NCI-H2107 treated with DMSO at 0.1 percent for 48 hours (cell line): Measurements from ENCODE around the gene GTF2A1L.
A peak's percentile ranks its signal among the peaks of the same experiment; 100 is the strongest.
"Not testable (repeated sequence)": the region's sequence is repeated elsewhere in the genome, so short reads cannot be mapped to it uniquely, and the experiment has no call there.

ENCODE experiments used
- DNase-seq: peaks from one replicate; lab custom pipeline; 2025; ENCODE audit not compliant: unreplicated experiment; lab: John Stamatoyannopoulos, UW

Gene GTF2A1L, protein sequence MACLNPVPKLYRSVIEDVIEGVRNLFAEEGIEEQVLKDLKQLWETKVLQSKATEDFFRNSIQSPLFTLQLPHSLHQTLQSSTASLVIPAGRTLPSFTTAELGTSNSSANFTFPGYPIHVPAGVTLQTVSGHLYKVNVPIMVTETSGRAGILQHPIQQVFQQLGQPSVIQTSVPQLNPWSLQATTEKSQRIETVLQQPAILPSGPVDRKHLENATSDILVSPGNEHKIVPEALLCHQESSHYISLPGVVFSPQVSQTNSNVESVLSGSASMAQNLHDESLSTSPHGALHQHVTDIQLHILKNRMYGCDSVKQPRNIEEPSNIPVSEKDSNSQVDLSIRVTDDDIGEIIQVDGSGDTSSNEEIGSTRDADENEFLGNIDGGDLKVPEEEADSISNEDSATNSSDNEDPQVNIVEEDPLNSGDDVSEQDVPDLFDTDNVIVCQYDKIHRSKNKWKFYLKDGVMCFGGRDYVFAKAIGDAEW

DNA sequence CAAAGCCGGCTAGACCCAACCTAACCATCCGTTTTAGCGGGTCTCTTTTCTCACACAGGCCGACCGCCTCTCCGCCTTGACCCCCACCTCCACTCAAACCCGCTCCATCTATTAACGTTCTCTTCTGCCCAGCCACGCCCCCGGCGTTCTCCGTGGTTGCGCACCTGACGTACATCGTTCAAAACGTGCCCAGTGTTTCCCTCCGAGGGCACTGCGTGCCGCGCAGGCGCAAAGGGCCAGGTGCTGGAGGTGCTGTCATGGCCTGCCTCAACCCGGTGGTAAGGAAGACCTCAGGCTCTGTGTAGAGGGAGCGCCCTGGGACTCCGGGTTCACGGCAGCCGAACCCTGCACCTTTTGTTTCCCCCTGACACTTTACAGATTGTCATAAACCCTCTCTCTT is at the start of gene GTF2A1L:
Gene GTF2A1L, plus strand, starts transcription at position 239 of the 400 bp plus-strand sequence. Its CDS starts 19 bp downstream, at position 258.
- DNase-seq: no peak

DNA sequence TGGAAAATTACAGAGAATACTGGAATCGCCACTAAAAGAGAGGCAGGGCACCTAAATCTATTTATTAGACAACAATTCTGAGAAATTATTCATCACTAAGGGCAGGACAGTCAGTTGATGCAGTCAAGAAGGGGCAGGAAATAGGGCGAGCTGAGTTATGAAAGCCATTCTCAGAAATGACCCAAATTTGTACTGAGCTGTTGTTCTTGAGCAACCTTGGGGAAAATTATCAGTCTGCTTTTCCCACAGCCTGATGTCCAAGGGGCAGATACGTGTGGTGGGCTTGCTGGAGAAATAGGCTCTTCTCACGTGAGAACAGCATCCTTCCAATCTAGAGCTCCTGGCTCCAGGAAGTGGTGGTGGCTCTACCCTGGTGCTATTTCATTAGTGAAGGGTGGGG is 49.1 kb upstream of the GTF2A1L start:
- DNase-seq: no peak

DNA sequence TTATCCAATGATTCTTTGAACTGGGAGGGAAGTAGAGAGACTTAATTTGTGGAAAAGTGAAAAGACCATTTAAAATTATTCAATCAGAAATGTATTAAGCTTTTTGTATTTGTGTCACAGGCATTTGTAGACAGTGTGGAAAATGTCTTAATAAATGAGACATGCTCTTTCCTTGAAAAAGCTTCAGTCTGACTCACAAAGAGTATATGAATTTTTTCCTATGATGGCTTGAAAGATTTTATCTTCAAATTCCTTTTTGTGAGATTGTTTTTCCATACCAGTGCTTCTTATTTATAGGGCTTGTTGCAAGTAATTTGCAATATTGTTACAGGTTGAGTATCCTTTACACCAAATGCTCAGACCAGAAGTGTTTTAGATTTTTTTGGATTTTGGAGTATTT is 48.2 kb upstream of the GTF2A1L start:
- no peak for DNase-seq

DNA sequence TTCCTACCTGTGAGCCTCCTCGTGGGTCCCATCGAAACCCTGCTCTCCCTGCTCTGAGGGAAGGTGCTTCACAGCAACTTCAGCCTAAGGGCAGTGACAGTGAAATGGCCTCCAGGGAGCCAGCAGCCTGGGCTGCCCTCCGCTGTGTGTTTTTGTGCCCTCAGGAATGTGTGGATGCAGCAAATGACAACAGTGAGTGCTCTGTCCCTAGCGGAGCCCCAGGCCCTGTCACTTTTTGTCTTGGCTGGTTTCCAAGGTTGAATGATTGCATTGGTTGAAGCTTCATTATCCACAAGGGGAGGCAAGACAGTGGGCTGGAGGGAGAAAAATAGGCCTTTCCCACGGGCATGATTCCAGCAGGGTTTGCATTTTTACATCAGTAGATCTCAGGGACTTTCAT is 44.8 kb upstream of the GTF2A1L start:
- DNase-seq: no peak

DNA sequence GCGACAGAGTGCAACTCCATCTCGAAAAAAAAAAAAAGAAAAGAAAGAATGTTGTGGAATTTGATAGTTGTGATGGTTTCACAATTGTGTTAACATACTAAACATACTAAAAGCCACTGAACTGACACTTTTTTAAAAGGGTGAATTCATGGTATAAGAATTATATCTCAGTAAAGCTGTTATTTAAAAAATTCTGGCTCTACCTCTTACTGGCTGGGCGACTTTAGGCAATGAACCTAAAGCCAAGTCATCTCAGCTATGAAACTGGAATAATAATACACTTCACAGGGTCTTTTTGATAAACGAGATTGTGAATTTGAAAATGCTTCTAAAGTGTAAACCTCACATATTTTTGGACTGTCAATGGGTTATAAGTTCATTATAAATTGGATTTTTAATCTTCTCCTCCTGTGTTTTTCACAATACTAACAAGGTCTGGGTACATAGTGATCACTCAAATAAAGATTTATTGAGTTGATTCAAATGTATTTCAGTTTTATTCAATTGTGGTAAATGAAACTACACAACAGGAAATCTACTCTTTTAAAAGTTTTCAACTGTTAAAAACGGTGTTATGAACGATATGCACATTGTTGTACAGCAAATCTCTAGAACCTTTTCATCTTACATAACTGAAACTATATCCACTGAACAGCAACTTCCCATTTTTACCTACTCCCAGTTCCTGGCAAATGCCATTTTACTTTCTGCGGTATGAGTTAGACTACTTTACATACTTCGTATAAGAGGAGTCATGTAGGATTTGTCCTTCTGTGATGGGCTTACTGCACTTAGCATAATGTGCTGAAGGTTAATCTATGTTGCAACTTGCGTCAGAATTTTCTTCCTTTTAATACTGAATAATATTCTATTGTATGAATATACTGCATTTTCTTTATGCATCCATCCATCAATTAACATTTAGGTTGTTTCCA is 43.0 kb upstream of the GTF2A1L start:
- DNase-seq: no peak

DNA sequence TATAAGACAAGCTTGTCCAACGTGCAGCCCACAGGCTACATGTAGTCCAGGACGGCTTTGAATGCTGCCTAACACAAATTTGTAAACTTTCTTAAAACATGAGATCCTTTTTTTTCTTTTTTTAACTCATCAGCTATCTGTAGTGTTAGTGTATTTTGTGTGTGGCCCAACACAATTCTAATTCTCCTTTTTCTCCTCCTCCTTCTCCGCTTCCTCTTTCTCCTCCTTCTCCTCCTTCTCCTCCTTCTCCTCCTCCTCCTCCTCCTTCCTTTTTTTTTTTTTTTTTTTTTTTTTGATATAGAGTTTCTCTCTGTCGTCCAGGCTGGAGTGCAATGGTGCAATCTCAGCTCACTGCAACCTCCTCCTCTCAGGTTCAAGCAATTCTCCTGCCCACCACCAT is 39.3 kb upstream of the GTF2A1L start:
- DNase-seq: no peak

DNA sequence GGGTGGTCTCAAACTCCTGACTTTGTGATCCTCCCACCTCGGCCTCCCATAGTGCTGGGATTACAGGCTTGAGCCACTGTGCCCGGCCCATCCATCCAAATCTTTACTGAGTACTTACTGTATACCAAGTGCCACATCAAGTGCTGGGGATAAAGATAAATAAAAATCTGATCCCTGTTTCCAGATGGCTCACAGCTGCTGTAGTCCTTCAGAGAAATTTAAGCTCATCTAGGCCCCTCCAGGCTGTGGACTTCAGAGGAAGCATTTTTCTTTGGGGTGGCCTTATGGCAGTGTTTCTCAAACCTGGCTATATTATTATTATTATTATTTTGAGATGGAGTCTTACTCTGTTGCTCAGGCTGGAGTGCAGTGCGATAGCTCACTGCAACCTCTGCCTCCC is 33.7 kb upstream of the GTF2A1L start:
- DNase-seq: no peak

DNA sequence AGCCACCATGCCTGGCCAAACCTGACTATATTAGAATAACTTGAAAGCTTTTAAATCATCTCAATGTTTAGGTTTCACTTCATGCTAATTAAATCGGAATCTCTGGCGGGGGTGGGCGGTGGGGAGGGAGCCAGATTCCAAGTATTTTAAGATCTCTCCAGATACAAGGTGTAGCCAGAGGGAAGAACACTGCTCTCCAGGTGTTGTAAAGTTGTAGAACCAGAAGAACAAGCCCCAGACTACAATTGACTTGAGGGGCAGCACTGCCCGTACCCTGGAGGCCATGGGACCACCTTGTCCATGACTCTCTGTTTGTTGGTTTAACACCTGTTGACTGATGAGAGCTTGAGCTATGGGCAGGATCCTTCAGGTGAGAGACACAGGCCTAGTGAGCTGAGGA is 33.1 kb upstream of the GTF2A1L start:
- DNase-seq: no peak

DNA sequence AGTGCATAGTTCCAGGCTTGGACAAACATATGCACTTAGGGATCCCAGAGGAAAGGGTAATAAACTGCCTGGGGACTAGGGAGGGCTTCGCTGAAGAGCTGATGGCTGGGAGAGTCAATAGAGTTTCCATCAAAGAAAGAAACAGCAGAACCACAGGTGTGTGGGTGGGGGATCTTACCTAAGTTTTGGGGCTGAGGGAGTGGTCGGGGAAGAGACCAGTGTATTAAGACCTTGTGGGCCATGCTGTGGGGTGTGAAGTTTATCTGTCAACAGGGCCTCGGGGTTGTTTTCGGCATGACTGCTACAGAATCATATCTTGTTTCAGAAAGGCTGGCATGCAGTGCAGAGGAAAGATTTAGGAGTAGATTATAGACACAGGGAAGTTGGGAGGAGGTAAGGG is 31.2 kb upstream of the GTF2A1L start:
- DNase-seq: no peak

DNA sequence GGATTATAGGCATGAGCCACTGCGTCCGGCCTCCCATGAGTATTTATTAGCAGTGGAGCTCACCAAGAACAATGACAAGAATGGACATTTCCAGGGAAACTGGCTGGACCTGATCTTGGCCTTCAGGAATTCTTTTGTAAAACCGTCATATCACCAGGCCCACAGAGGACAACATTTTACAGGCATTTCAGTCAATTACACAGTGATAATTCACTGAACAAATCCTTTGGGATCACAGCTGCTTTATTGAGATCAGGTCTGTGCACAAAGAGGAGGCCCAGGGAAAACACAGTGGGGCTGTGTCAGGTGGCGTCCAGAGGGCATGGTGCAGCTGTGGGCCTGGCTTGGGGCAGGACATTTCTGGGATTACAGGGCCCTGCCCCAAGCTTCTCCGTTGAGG is 30.1 kb upstream of the GTF2A1L start:
- no peak for DNase-seq

DNA sequence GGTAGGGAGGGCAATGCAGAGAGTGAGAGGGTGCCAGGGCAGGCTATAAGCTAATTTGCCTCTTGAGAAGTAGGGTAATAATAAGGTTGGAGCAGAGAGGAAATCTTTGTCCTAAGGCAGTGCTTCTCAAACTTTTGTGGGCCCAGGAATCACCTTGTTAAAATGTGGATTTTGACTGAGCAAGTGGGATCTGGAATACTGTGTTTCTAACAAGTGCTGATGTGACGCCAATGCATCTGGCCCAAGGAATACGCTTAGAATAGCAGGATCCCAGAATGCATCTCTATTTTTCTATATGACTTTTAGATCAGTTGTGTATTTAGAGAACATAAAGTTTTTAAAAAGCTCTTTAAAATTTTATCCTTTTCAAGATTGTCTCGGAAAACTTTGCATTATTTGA is 29.7 kb upstream of the GTF2A1L start:
- no peak for DNase-seq

DNA sequence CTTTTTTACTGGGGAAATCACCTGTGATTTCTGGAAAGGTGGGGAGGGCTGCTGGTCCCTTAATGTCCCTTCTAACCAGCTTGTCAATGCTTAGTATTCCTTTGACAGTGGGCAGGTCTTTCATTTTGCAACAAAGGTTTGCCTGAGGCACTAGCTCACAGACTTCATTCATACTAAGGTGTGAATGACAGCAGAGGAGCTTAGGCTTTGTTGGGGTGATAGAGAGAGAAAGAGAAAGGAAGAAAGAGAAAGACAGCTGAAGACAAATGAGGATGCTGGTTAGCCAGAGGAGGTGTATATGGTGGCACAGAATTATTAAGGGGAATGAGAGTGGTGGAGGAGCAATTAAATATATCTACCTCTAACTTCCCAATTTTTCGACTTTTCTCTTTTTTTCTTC is 28.9 kb upstream of the GTF2A1L start:
- DNase-seq: no peak

DNA sequence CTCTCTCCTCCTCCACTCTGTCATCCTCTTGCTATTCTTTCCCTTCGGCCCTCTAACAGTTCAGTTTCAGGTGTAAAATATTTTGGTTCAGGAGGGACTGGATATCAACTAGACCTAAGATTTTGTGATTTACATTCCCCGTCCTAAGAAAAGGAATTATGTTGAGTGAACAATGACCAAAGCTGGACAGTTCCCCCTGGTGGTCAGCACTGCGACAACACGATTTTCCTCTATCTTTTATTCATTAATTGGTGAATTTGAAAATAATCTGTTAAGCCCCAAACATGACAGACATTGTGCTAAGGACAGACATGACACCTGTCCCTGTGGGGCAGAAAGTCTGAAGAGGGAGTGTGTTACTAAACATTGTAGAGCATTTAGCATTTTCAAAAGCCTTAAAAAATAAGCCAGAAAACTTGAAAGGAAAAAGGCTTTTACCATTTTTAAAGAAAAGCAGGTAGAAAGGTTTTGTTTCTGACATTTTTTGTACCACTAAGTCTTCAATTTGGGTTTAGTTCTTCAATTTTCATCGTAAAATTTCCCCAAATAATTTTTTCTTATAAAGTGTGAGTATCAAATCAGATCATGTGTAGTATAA is 28.4 kb upstream of the GTF2A1L start:
- peak; percentile 41 for DNase-seq

DNA sequence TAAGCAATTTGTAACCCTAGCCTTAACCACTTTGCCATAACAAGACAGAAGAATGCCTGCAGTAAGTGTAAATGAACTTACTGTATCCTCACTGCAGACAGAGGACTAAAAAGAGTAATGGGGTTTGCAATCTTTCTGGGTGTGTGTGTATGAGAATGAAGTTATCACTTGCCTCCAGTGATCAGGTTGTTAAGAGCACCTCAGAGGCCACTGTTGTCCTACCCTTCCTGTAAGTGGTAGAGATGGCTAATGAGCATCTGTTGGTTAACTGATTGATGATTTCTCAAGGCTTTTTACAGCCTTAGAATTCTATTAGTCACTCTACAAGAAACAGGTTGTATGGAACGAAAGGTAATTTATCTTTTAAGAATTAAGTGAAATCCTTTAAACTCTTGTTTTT is 27.6 kb upstream of the GTF2A1L start:
- DNase-seq: no peak

DNA sequence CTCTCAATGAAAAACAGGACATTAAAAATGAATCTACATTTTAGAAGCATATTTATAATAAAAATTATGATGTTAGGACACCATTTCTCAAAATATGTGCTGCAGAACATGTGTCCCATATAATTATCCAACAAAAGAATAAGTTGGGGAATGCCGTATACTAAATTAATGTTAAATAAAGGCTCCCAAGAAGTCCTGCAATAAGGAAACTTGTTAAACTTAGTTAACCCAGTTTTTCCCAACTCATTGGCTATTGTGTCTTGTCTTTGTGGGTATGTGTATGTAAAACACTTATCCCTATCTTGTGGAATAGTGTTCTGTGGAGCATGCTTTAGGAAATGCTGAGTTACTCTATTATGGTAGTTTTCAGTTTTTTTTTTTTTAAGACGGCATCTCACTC is 25.6 kb upstream of the GTF2A1L start:
- DNase-seq: no peak

DNA sequence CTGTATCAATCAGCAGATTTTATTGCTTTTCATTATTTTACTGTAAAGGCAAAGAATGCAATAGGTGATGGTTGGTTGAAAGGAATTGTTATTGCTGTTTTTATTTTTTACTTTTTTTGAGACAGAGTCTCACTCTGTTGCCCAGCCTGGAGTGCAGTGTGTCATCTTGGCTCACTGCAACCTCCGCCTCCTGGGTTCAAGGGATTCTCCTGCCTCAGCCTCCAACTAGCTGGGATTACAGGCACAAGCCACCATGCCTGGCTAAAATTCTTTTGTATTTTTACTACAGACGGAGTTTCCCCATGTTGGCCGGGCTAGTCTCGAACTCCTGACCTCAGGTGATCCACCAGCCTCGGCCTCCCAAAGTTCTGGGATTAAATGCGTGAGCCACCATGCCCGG is 20.9 kb upstream of the GTF2A1L start:
- DNase-seq: not testable (repeated sequence)

DNA sequence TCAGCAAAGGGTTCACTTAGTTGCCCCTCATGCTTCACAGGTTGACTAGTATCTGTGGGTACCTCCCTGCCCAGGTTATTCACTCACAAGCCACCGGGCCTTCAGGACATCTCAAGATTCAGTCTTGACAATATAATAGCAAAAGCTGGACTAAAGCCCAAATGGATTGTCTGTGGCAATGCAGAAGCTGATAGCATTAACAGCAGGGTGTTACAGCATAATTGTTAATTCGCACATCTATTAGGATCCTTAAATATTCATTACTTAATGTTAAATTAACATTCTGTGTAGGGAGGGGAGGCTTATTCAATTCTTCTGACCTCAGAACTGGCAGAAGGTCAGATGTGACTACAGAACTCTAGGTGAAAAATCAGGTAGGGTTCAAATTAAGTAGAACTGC is 20.2 kb upstream of the GTF2A1L start:
- DNase-seq: no peak

DNA sequence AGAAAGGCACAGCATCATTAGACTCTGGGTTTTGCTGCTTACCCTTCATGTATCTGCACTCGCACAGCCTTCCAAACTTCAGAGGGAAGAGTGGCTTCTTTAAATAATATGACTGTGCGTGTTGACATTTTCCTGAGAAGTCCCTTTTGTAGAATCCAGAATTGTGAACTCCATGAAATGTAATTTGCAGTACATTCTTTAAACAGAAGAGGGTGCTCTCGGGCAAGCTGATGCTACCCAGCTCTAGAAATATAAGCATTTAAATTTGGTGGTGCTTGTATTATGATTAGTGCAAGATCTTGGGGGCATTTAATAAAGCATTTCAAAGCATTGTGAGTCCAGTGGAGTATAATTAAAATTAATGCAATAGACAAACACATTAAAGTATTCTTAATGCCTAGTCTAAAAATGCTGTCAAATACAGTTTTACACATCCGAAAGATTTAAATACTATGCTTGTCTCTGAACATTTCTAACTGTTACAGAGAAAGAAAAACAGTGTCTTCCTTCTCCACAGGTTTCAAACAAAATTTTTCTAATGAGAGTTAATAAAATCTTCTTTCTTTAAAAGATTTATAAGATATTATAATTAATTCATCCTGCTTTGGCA is 17.3 kb upstream of the GTF2A1L start:
- peak; percentile 45 for DNase-seq

DNA sequence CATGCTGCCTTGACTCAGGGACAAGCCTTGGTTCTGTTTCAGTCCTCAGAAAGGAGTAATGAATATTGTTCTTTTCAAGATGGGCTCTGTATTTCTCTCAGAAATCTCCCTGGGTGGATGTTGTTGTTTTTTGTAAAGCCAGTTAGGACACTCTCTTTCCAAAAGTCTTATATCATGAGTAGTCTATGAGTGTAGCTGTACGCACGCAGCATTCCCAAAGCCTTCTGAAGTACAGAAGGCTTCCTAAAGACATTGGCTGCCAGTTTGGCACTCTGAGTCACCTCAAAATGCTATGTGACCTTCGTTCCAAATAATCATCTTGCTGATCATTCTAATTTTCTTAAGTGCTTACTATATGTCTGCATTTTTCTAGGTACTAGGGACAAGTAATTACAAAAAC is 16.7 kb upstream of the GTF2A1L start:
- DNase-seq: no peak

DNA sequence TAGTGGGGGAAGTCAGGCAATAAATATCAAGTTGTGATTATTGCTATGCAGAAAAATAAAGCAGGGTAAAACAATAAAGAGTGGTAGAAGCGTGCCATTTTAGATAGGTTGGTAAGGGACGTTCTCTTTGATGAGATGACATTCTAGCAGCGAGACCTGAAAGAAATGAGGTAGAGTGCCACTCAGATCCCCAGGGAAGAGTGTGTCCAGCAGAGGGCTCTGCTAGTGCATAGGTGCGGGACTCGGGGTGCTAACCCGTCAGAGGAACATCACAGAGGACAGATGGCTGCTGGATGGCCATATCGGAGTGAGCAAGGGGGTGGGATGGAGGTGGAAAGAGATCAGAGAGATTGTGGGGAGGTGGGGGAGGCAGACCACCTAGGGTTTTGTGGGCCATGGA is 16.3 kb upstream of the GTF2A1L start:
- DNase-seq: peak; percentile 13

DNA sequence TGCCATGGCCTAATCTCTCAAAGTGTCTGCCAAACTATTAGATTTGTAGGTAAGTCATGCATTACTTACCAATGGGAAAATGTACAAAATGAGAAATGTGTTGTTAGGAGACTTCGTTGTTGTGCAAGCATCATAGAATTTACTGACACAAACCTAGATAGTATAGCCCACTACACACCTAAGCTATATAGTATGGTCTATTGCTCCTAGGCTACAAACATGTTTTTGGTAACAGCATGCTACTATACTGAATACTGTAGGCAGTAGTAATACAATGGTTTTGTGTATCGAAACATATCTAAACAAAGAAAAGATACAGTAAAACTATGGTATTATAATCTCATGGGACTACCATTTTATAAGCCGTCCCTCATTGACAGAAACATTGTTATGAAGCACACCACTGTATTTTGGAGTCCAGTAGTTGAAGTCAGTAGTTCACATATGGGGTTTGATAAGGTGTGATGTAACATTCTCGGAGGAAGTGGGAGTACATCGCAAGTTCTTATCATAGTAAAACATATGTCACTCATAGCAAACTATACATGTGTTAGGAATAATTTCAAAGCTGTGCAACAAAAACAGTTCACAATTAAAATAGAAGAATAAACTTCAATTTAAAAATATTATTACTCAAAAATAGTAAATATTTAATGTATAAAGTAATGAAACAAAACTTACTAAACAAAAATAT is 12.0 kb upstream of the GTF2A1L start:
- DNase-seq: no peak
